Retinal pigment epithelial cell (primary cell): Measurements from ENCODE around the gene ASIC2.

Experiments
- DNase-seq: peaks from one replicate; pipeline ENCODE4 v3.0.0-alpha.2; 2010; ENCODE audit warnings: low read depth
- H3K4me3 ChIP-seq: 2 replicates; pipeline ENCODE4 v1.5.1; 2011; ENCODE audit warnings: mild to moderate bottlenecking, low read length, control low read depth, moderate library complexity
- TF ChIP-seq, protein P1 (sequence below): conservative IDR thresholded peaks from 2 replicates; pipeline ENCODE4 v1.5.1; 2011; ENCODE audit warnings: low read depth, low read length, control low read depth, inconsistent platforms

Gene ASIC2

DNA sequence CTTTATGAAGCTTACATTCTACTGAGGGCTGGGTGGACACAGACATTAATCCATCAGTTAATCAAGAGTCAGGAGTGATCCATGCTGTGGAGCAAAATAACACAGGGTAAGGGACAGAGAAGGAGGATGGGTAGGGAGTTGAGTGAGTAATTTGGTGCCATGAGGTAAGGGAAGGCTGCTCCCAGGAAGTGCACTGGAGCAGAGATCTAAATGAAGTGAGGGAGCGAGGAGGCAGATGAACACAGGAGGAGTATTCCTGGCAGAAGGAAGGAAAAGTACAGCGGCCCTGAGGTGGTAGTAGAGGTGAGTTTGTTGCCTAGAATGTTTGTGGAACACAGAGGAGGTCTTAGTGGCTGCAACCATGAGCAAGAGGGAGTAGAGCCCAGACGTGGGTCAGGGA is 34.8 kb downstream of the ASIC2 start:
- DNase-seq: no peak
- TF ChIP-seq, protein P1, sequence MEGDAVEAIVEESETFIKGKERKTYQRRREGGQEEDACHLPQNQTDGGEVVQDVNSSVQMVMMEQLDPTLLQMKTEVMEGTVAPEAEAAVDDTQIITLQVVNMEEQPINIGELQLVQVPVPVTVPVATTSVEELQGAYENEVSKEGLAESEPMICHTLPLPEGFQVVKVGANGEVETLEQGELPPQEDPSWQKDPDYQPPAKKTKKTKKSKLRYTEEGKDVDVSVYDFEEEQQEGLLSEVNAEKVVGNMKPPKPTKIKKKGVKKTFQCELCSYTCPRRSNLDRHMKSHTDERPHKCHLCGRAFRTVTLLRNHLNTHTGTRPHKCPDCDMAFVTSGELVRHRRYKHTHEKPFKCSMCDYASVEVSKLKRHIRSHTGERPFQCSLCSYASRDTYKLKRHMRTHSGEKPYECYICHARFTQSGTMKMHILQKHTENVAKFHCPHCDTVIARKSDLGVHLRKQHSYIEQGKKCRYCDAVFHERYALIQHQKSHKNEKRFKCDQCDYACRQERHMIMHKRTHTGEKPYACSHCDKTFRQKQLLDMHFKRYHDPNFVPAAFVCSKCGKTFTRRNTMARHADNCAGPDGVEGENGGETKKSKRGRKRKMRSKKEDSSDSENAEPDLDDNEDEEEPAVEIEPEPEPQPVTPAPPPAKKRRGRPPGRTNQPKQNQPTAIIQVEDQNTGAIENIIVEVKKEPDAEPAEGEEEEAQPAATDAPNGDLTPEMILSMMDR: no peak
- H3K4me3 ChIP-seq: no peak overlapping the region

DNA sequence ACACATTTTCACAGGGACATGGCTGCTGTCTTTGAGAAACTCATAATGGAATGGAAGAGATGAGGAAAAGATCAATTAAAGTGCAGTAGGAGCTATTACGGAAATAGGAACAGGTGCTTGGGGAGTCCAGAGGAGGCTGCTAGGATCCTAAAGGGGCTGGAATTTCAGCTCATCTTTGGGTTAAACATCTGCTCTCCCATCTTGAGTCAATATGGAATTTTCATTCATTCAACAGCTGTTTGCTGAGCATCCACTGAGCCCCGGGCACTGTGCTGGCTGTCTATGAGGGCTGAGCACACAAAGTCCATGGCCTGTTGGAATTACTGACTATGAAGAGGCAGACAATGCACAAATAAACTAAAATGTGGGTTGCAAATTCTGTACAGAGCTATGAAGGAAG is 47.9 kb downstream of the ASIC2 start:
- H3K4me3 ChIP-seq: no peak overlapping the region
- no peak for DNase-seq
- TF ChIP-seq, protein P1: no peak

DNA sequence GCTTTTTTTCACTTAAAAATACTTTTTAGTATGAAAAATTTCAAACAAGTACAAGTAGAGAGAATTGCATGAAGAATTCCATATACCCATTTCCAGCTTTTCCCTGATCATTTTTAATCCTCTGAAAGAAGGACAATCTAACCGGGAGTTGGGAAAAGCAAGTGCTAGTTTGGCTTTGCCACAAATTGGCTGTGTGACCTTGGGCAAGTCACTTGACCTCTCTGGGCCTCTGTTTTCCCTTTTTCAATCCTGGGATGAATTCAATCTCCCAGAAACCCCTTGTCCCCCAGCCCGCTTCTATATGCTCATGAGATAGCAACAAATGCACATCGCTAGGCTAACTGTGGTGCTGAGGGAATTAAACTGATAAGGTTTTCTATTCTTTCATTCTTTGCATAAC is 49.4 kb downstream of the ASIC2 start:
- H3K4me3 ChIP-seq: no peak overlapping the region
- TF ChIP-seq, protein P1: no peak
- no peak for DNase-seq

DNA sequence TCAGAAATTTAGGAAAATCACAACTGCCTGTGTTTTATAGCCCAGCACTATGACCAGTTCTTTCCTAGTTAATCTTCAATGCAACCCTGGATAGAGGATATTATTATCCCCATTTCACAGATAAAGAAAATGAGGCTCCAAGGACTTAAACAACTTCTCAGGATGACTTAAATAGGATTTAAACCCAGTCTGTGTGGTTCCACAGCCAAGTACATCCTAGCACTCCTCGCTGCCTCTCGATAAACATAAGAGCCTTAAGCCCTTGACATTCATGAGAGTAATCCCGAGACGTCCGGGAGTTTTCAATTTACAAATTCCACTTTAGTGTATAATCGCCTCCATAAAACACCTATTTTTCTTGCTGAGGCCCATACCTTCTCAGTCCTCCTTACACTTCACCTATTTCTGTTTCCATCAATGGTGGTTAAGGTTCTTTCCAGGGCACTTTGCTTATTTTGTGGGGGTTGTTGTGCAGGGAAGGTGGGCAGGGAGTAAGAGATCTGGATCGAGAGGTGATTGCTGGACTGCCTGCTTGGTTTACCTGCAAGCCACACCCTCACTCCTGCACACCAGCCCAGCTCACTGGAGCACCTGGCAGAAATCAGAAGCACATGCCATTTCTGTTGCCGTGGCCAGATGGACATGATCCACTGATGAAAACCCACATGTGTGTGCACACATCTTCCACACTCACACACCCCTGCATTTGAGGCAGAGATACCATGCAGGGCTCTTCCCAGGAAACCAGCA is 50.5 kb downstream of the ASIC2 start:
- DNase-seq: no peak
- TF ChIP-seq, protein P1: no peak
- H3K4me3 ChIP-seq: no peak overlapping the region

DNA sequence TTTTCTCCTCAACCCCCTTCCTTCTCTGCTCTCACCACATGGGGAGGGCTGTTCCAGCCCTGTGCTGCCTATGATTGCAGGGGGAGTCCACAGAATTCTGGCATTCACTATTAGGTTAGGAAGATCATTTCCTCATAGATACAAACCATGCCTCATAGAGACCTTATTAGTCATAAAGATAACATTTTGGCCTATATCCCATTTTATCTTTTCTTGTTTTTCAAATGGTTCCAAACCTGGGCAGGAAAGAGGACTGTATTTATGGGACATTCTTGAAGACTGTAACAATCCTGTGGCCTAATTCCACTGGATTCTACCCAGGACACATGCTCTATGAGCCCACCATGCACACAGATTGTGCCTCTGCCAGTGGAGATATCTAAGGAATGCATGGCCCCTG is 51.7 kb downstream of the ASIC2 start:
- TF ChIP-seq, protein P1: no peak
- DNase-seq: no peak
- no peak overlapping the region for H3K4me3 ChIP-seq

DNA sequence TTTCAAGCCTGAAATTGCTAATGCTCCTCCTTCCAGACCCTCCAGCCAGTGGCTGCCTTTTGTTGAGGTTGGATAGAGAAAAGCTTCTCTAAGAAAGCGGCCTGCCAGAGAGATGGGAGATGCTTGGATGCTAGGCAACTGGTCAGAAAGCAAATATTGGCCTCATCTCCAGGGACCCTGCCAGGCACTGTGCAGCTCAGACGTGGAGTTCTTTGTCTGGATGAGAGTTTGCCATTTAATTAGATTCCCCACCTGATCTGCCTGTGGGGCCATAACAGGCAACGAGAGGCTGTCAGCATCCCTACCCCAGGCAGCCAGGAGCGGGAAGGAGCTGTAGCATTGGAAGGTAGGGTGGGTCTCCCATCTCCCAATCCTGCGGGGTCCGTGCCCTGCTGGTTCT is 52.7 kb downstream of the ASIC2 start:
- no peak for DNase-seq
- no peak overlapping the region for H3K4me3 ChIP-seq
- TF ChIP-seq, protein P1: no peak

DNA sequence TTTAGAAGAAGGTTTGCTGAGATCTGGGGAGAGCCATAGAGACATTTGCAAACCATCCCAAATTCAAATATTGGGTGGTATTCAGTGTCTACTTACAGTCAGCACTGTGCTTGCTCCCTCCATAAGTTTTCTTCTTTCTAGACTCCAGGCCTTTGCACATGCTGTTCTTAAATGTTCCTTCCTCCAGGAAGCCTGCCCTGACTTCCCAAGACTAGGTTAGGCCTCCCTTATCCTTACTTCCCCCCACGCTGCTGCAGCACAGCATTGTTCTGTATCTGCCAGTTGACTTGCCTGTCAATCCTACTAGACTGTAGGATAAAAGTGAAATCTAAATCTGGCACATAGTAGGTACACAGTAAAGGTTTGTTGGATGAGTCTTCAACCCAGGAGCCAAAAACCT is 53.4 kb downstream of the ASIC2 start:
- no peak for DNase-seq
- TF ChIP-seq, protein P1: no peak
- no peak overlapping the region for H3K4me3 ChIP-seq
